ENCODE results near the gene METTL24.

GRCh38 chr6:110319381-110319780 is 38.8 kb downstream of the METTL24 start:
- no peak for TF ChIP-seq EP300 (IDR thresholded peaks at IDR 0.05)
- TF ChIP-seq, protein P1, sequence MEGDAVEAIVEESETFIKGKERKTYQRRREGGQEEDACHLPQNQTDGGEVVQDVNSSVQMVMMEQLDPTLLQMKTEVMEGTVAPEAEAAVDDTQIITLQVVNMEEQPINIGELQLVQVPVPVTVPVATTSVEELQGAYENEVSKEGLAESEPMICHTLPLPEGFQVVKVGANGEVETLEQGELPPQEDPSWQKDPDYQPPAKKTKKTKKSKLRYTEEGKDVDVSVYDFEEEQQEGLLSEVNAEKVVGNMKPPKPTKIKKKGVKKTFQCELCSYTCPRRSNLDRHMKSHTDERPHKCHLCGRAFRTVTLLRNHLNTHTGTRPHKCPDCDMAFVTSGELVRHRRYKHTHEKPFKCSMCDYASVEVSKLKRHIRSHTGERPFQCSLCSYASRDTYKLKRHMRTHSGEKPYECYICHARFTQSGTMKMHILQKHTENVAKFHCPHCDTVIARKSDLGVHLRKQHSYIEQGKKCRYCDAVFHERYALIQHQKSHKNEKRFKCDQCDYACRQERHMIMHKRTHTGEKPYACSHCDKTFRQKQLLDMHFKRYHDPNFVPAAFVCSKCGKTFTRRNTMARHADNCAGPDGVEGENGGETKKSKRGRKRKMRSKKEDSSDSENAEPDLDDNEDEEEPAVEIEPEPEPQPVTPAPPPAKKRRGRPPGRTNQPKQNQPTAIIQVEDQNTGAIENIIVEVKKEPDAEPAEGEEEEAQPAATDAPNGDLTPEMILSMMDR (IDR thresholded peaks at IDR 0.05): no peak

Measured in esophagus muscularis mucosa (tissue), 3 donors.